Subcutaneous adipose tissue (tissue), 4 donors: Measurements from ENCODE around the gene TJP1. TPM values are rescaled to one million over a fixed set of nuclear protein-coding genes. Genes with fewer than 3 reads are reported as not detected.

Experiments used
- CTCF ChIP-seq: fragments of 450-650 bp; IDR thresholded peaks from one replicate; pipeline ENCODE4 v1.5.1; 2016; ENCODE audit warnings: low read depth, mild to moderate bottlenecking, control low read depth, antibody characterized with exemption, moderate library complexity
- total RNA-seq, 4 donors: library from RNA; depleted of rRNA; stranded (reverse); fragments of >200 nt; gene quantifications; one replicate each; pipeline ENCODE4 v1.1.0, GENCODE V29; 2016

The TJP1 gene
- total RNA-seq, 4 donors from 2014 or later: 59.2 to 138 (median 121) TPM

GRCh38 chr15:29685156-29686078, 136.9 kb downstream of the TJP1 start:
- no peak for TF ChIP-seq CTCF

- no peak for TF ChIP-seq CTCF
Observed at GRCh38 chr15:29682781-29683180, 139.5 kb downstream of the TJP1 start.

DNA sequence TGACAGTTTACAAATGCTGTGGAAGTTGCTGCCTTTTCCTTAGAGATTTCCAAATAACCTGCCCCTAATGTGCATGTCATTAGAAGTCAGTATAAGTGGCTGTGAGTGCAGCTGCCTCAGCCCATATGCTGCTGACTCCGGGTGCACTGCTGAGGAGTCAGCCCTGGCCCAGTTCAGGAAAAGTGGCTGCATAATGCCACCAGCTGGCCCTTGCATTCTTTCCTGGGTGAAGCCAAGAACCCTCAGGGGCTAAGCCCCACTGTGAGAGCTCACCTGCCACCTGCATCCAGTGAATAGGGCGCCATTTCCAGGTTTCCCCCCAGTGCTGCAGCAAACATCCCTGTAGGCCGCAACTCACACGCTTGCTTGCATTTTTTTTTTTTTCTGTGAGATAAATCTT, 139.9 kb downstream of the TJP1 start:
- TF ChIP-seq CTCF: no peak

DNA sequence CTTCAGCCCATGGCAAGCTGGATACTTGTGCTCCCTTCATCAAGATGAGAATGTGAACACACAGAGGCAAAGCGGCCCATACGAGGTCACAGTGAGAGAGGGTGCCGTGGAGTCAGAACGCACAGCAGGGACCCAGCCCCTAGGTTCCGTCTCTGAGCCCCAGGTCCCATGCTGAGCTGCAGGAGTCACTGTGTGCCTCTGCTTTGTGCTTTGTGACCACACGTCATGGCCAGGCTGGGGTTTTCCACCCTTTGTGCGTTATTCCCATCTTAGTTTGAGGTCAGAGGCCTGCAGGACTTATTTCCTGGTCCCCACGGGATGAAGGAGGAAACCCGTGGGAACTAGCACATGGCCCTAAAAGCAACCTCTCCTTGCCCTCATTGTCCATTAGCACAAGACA, 140.3 kb downstream of the TJP1 start:
- no peak for TF ChIP-seq CTCF

DNA sequence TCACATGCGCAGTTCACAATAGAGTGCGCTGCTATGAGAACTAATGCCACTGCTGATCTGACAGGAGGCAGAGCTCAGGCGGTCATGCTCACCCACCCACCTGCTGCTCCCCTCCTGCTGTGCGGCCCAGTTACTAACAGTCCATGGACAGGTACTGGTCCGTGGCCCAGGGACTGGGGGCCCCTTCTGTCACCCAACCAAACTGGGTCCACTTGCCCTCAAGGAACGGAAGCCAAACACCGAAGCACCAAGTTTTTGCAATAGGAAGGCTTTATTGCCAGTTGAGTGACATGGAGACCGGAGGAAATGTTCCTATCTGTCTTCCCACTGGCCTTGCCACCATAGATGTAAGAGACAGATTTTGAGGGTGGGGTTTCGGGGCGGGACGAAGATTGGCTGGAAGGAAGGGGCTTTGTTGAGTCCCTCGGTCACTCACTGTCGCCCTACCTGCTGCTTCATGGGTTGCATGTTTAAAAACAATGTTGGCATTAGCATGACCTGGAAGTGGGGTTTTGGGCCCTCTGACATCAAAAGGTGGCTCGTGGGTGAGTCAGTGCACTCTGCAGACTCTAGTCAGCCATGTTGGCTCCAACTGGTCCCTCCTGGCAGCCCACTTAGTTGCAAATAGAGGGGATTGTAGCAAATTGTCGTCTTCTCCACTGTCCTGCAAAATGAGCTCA, 141.0 kb downstream of the TJP1 start:
- TF ChIP-seq CTCF: no peak

GRCh38 chr15:29680465-29681165, 141.7 kb downstream of the TJP1 start:
- no peak for TF ChIP-seq CTCF

GRCh38 chr15:29678504-29679034, 143.7 kb downstream of the TJP1 start:
- TF ChIP-seq CTCF: no peak
